HL-60 (cell line): ENCODE measurements around the gene DENND1A.

Experiments used
- CTCF ChIP-seq: IDR thresholded peaks from one replicate; pipeline ENCODE4 v1.5.1; 2011; ENCODE audit warnings: low read length, control low read depth, inconsistent platforms; ENCODE audit not compliant: insufficient read depth
- GABPA ChIP-seq: IDR thresholded peaks from 2 replicates; pipeline ENCODE4 v1.6.1; 2012; ENCODE audit warnings: low read depth
- POLR2AphosphoS5 ChIP-seq: IDR thresholded peaks from 2 replicates; pipeline ENCODE4 v1.6.1; 2012; ENCODE audit warnings: low read depth
- REST ChIP-seq: IDR thresholded peaks from 2 replicates; pipeline ENCODE4 v1.6.1; 2012; ENCODE audit warnings: low read depth; ENCODE audit not compliant: insufficient replicate concordance

- TF ChIP-seq CTCF (no peak), POLR2AphosphoS5 (no peak), REST (no peak), GABPA (no peak)
These were observed 534.6 kb downstream of the DENND1A start for GRCh38 chr9:123395276-123395688.
